Epithelial cell of esophagus (primary cell): ENCODE data around the gene ANK3.
A peak's percentile ranks its signal among the peaks of the same experiment; 100 is the strongest.

Experiments
- DNase-seq: peaks from one replicate; pipeline ENCODE4 v3.0.0; 2010; ENCODE audit warnings: low read depth
- H3K4me3 ChIP-seq: 2 replicates; pipeline ENCODE4 v1.5.1; 2011; ENCODE audit warnings: mild to moderate bottlenecking, low read length, control low read depth
- CTCF ChIP-seq: IDR thresholded peaks from 2 replicates; pipeline ENCODE4 v1.5.1; 2011; ENCODE audit warnings: low read depth, mild to moderate bottlenecking, low read length, control low read depth, inconsistent platforms; ENCODE audit not compliant: insufficient read depth; ENCODE audit errors: missing control alignments

Gene ANK3

GRCh38 chr10:60422809-60423208 is 33.1 kb upstream of the ANK3 start:
- no peak overlapping the region for H3K4me3 ChIP-seq
- DNase-seq, result no peak
- no peak for TF ChIP-seq CTCF

GRCh38 chr10:60420991-60421894 is 31.6 kb upstream of the ANK3 start:
- no peak for TF ChIP-seq CTCF
- no peak for DNase-seq
- no peak overlapping the region for H3K4me3 ChIP-seq

- no peak for DNase-seq
- TF ChIP-seq CTCF, result no peak
- no peak overlapping the region for H3K4me3 ChIP-seq
These were observed 29.6 kb upstream of the ANK3 start for GRCh38 chr10:60419249-60419648.

- H3K4me3 ChIP-seq, result no peak overlapping the region
- DNase-seq, result peak; percentile 87
- no peak for TF ChIP-seq CTCF
These were observed 28.2 kb upstream of the ANK3 start for GRCh38 chr10:60417901-60418300.

- TF ChIP-seq CTCF, result no peak
- H3K4me3 ChIP-seq, result no peak overlapping the region
- peak; percentile 19 for DNase-seq
These were observed 27.3 kb upstream of the ANK3 start for GRCh38 chr10:60417024-60417423.

GRCh38 chr10:60414877-60415585 is 25.4 kb upstream of the ANK3 start:
- TF ChIP-seq CTCF, result no peak
- no peak overlapping the region for H3K4me3 ChIP-seq
- peak; percentile 85 for DNase-seq
